K562 (cell line): Measurements from ENCODE around the gene ST6GALNAC2.

Source experiments
- ATF2 ChIP-seq: sonication (generic); formaldehyde crosslinking; IDR thresholded peaks from 2 replicates; pipeline ENCODE4 v1.8.1; 2022; ENCODE audit warnings: missing genetic modification reagents
- ELF1 ChIP-seq: fragments of 200-800 bp; sonication (Bioruptor generic); IDR thresholded peaks from 2 replicates; pipeline ENCODE4 v1.6.1; 2016; ENCODE audit warnings: missing genetic modification characterization, missing compliant biosample characterization
- EZH2 ChIP-seq: IDR thresholded peaks from 2 replicates; pipeline ENCODE4 v1.6.1; 2012; ENCODE audit warnings: low read depth, mild to moderate bottlenecking, inconsistent platforms, low read length, borderline replicate concordance
- IRF2 ChIP-seq: sonication (generic); formaldehyde crosslinking; IDR thresholded peaks from 2 replicates; pipeline ENCODE4 v1.8.1; 2022; ENCODE audit warnings: mild to moderate bottlenecking, missing genetic modification reagents
- KAT7 ChIP-seq: sonication (generic); formaldehyde crosslinking; IDR thresholded peaks from 2 replicates; pipeline ENCODE4 v1.8.0; 2022; ENCODE audit warnings: missing genetic modification reagents, mild to moderate bottlenecking, borderline replicate concordance
- NFATC3 ChIP-seq: fragments of 450-650 bp; IDR thresholded peaks from 2 replicates; pipeline ENCODE4 v1.6.1; 2017; ENCODE audit warnings: mild to moderate bottlenecking
- PKNOX1 ChIP-seq: fragments of 450-650 bp; IDR thresholded peaks from 2 replicates; pipeline ENCODE4 v1.6.1; 2016
- POLR2AphosphoS5 ChIP-seq: IDR thresholded peaks from 2 replicates; pipeline ENCODE4 v1.6.1; 2011; ENCODE audit warnings: mild to moderate bottlenecking, low read depth, low read length, moderate library complexity; ENCODE audit not compliant: control insufficient read depth, insufficient read depth
- RBFOX2 ChIP-seq: fragments of 200-400 bp; formaldehyde crosslinking; IDR thresholded peaks from 2 replicates; pipeline ENCODE4 v1.6.1; 2017; ENCODE audit warnings: low read depth, mild to moderate bottlenecking, low read length, moderate library complexity
- YBX1 ChIP-seq: fragments of 450-650 bp; IDR thresholded peaks from 2 replicates; pipeline ENCODE4 v1.7.1; 2016; ENCODE audit warnings: mild to moderate bottlenecking
- ZBTB33 ChIP-seq: sonication (generic); formaldehyde crosslinking; IDR thresholded peaks from 2 replicates; pipeline ENCODE4 v1.8.1; 2023; ENCODE audit warnings: mild to moderate bottlenecking, missing genetic modification reagents
- ZNF133 ChIP-seq: fragments of 250-450 bp; sonication (Bioruptor Pico); IDR thresholded peaks from 2 replicates; pipeline ENCODE4 v1.4.0; 2020; ENCODE audit warnings: mild to moderate bottlenecking
- TF ChIP-seq, protein P1 (sequence below), 3 experiments: IDR thresholded peaks in 2 of 3; conservative IDR thresholded peaks in 1 of 3; 2 replicates each; pipeline ENCODE4 v1.5.1; 2011 to 2012; ENCODE audit warnings: low read length in 3 of 3, mild to moderate bottlenecking in 3 of 3, control low read depth in 2 of 3, improper control_type of control experiment in 1 of 3, inconsistent platforms in 1 of 3, low read depth in 1 of 3, mixed read lengths in 1 of 3, moderate library complexity in 1 of 3; ENCODE audit not compliant: insufficient read depth in 2 of 3
- TF ChIP-seq, protein P2 (sequence below): sonication (generic); formaldehyde crosslinking; IDR thresholded peaks from 2 replicates; pipeline ENCODE4 v1.8.0; 2023; ENCODE audit warnings: mild to moderate bottlenecking, missing genetic modification reagents

GRCh38 chr17:76568811-76569221, 16.8 kb downstream of the ST6GALNAC2 start:
- TF ChIP-seq IRF2 (CRISPR knock-in tag) (no peak), ZBTB33 (CRISPR knock-in tag) (peak; percentile 81), YBX1 (no peak), ZNF133 (CRISPR knock-in tag) (no peak), POLR2AphosphoS5 (no peak), PKNOX1 (no peak), NFATC3 (no peak), ELF1 (tag) (no peak), ATF2 (CRISPR knock-in tag) (no peak), EZH2 (no peak), RBFOX2 (no peak), KAT7 (CRISPR knock-in tag) (no peak)
- TF ChIP-seq, protein P1, sequence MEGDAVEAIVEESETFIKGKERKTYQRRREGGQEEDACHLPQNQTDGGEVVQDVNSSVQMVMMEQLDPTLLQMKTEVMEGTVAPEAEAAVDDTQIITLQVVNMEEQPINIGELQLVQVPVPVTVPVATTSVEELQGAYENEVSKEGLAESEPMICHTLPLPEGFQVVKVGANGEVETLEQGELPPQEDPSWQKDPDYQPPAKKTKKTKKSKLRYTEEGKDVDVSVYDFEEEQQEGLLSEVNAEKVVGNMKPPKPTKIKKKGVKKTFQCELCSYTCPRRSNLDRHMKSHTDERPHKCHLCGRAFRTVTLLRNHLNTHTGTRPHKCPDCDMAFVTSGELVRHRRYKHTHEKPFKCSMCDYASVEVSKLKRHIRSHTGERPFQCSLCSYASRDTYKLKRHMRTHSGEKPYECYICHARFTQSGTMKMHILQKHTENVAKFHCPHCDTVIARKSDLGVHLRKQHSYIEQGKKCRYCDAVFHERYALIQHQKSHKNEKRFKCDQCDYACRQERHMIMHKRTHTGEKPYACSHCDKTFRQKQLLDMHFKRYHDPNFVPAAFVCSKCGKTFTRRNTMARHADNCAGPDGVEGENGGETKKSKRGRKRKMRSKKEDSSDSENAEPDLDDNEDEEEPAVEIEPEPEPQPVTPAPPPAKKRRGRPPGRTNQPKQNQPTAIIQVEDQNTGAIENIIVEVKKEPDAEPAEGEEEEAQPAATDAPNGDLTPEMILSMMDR (IDR thresholded peaks at IDR 0.05 in 2 of 3, conservative IDR thresholded peaks at IDR 0.05 in 1 of 3; ENCODE audit: insufficient read depth in 2 of 3, low read depth in 1 of 3, low read length in 3 of 3) = no peak
- TF ChIP-seq, protein P2, sequence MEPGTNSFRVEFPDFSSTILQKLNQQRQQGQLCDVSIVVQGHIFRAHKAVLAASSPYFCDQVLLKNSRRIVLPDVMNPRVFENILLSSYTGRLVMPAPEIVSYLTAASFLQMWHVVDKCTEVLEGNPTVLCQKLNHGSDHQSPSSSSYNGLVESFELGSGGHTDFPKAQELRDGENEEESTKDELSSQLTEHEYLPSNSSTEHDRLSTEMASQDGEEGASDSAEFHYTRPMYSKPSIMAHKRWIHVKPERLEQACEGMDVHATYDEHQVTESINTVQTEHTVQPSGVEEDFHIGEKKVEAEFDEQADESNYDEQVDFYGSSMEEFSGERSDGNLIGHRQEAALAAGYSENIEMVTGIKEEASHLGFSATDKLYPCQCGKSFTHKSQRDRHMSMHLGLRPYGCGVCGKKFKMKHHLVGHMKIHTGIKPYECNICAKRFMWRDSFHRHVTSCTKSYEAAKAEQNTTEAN (CRISPR knock-in tag) = no peak
